GM12878 (cell line): ENCODE measurements around the gene ARHGAP5. TPM values are rescaled to one million over a fixed set of nuclear protein-coding genes. Genes with fewer than 3 reads are reported as not detected.

Experiments used
- ATAC-seq: fragments of 200-7000 bp; cut with Tn5 transposase; 3 replicates; pipeline ENCODE4 v1.9.1; 2020; ENCODE audit warnings: mild to moderate bottlenecking, moderate library complexity
- BruUV-seq: library from RNA; stranded (reverse); fragments of 400-500 nt; replicated peaks from 2 replicates; lab custom pipeline; 2021; lab: Mats Ljungman, UMichigan
- CTCF ChIA-PET: fragments of 300-600 bp; sonication (Branson Sonifier 250); formaldehyde crosslinking; extraction: SDS; loops from one replicate; lab custom pipeline; 2021; ENCODE audit warnings: inconsistent platforms; lab: Yijun Ruan, JAX
- POLR2A ChIA-PET: fragments of 350-600 bp; formaldehyde crosslinking; extraction: SDS; loops from one replicate; lab custom pipeline; 2021; ENCODE audit warnings: inconsistent platforms; lab: Charles Lee
- RAD21 ChIA-PET: fragments of 300-600 bp; sonication (Branson Sonifier 250); formaldehyde crosslinking; loops from one replicate; lab custom pipeline; 2023; ENCODE audit warnings: antibody characterized with exemption; ENCODE audit not compliant: unreplicated experiment; lab: Charles Lee
- SMC1A ChIA-PET: fragments of 300-600 bp; sonication (Branson Sonifier 250); formaldehyde crosslinking; loops from one replicate; lab custom pipeline; 2023; ENCODE audit not compliant: unreplicated experiment, uncharacterized antibody; lab: Charles Lee
- DNase-seq: peaks from one replicate; pipeline ENCODE4 v3.0.0-alpha.2; 2011; ENCODE audit warnings: low read depth, low spot score
- FAIRE-seq: peaks from 3 replicates; lab custom pipeline; 2011; peaks lifted over from hg19 to GRCh38; lab: Jason Lieb, UNC
- H2AFZ ChIP-seq: 2 replicates; pipeline ENCODE4 v1.6.0; 2011; ENCODE audit warnings: low read depth, low read length, control low read depth; ENCODE audit not compliant: control insufficient read depth
- H3K27ac ChIP-seq: 2 replicates; pipeline ENCODE4 v1.5.1; 2011; ENCODE audit warnings: control low read depth; ENCODE audit not compliant: control insufficient read depth, insufficient read depth
- H3K27me3 ChIP-seq, 2 experiments: replicated peaks in 1 of 2; 2 replicates each; pipeline versions ENCODE4 v1.6.0 to v1.6.1; 2011; ENCODE audit warnings: low read length in 1 of 2; ENCODE audit not compliant: control insufficient read depth in 2 of 2, insufficient read depth in 2 of 2
- H3K36me3 ChIP-seq, 2 experiments: 2 replicates each; pipeline ENCODE4 v1.5.1; 2011; ENCODE audit warnings: low read length in 1 of 2; ENCODE audit not compliant: control insufficient read depth in 2 of 2, insufficient read depth in 2 of 2
- H3K4me1 ChIP-seq: 2 replicates; pipeline ENCODE4 v1.6.1; 2011; ENCODE audit warnings: mild to moderate bottlenecking, low read length, moderate library complexity, mixed read lengths; ENCODE audit not compliant: control insufficient read depth, insufficient read depth
- H3K4me2 ChIP-seq: 2 replicates; pipeline ENCODE4 v1.6.0; 2011; ENCODE audit warnings: control low read depth; ENCODE audit not compliant: control insufficient read depth, insufficient read depth
- H3K4me3 ChIP-seq: fragments of 200-600 bp; sonication (generic); 2 replicates; pipeline ENCODE4 v1.5.1; 2016
- H3K79me2 ChIP-seq: 2 replicates; pipeline ENCODE4 v1.6.0; 2011; ENCODE audit warnings: low read length; ENCODE audit not compliant: control insufficient read depth, insufficient read depth
- H3K9ac ChIP-seq: 2 replicates; pipeline ENCODE4 v1.8.0; 2011; ENCODE audit warnings: low read length, control low read depth, mixed read lengths; ENCODE audit not compliant: control insufficient read depth, insufficient read depth
- H3K9me3 ChIP-seq: replicated peaks from 3 replicates; pipeline ENCODE4 v1.5.1; 2011; ENCODE audit warnings: mild to moderate bottlenecking, low read length; ENCODE audit not compliant: control insufficient read depth, insufficient read depth
- H4K20me1 ChIP-seq: 2 replicates; pipeline ENCODE4 v1.6.0; 2011; ENCODE audit not compliant: control insufficient read depth, insufficient read depth
- BACH1 ChIP-seq: fragments of 450-650 bp; IDR thresholded peaks from 2 replicates; pipeline ENCODE4 v1.6.1; 2017; ENCODE audit warnings: mild to moderate bottlenecking, borderline replicate concordance
- EP300 ChIP-seq, 2 experiments: fragments of 150-350 bp in 1 of 2; IDR thresholded peaks; 2 replicates each; pipeline ENCODE4 v1.6.1; 2011 to 2012; ENCODE audit warnings: low read depth in 2 of 2, low read length in 2 of 2, borderline replicate concordance in 1 of 2, improper control_type of control experiment in 1 of 2, inconsistent platforms in 1 of 2; ENCODE audit not compliant: control insufficient read depth in 1 of 2
- IRF4 ChIP-seq: IDR thresholded peaks from 2 replicates; pipeline ENCODE4 v1.6.1; 2011; ENCODE audit warnings: low read depth, low read length
- JUND ChIP-seq: IDR thresholded peaks from 2 replicates; pipeline ENCODE4 v1.6.1; 2012; ENCODE audit warnings: low read depth, mild to moderate bottlenecking, low read length, improper control_type of control experiment, moderate library complexity
- KDM1A ChIP-seq: fragments of 200-600 bp; sonication (generic); IDR thresholded peaks from 2 replicates; pipeline ENCODE4 v1.6.1; 2016; ENCODE audit warnings: borderline replicate concordance
- KLF5 ChIP-seq: fragments of 450-650 bp; IDR thresholded peaks from 2 replicates; pipeline ENCODE4 v1.6.1; 2014; ENCODE audit warnings: mild to moderate bottlenecking; ENCODE audit not compliant: partially characterized antibody
- MXI1 ChIP-seq: fragments of 150-350 bp; IDR thresholded peaks from 2 replicates; pipeline ENCODE4 v1.6.1; 2011; ENCODE audit warnings: low read depth, mild to moderate bottlenecking, inconsistent platforms, low read length, improper control_type of control experiment
- NFIC ChIP-seq: IDR thresholded peaks from 2 replicates; pipeline ENCODE4 v1.6.1; 2012; ENCODE audit warnings: low read depth, mild to moderate bottlenecking, inconsistent platforms, low read length, moderate library complexity
- SKIL ChIP-seq: fragments of 450-650 bp; IDR thresholded peaks from 2 replicates; pipeline ENCODE4 v1.6.1; 2017; ENCODE audit warnings: mild to moderate bottlenecking, low read depth, inconsistent platforms; ENCODE audit not compliant: poor library complexity, severe bottlenecking
- SMC3 ChIP-seq: IDR thresholded peaks from 2 replicates; pipeline ENCODE4 v1.6.1; 2011; ENCODE audit warnings: low read length, improper control_type of control experiment, borderline replicate concordance
- SPI1 ChIP-seq: IDR thresholded peaks from 2 replicates; pipeline ENCODE4 v1.6.1; 2011; ENCODE audit warnings: low read depth, mild to moderate bottlenecking, low read length, moderate library complexity, borderline replicate concordance; ENCODE audit not compliant: insufficient read depth
- ZBTB33 ChIP-seq: fragments of 450-650 bp; IDR thresholded peaks from 2 replicates; pipeline ENCODE4 v1.6.1; 2017; ENCODE audit warnings: mild to moderate bottlenecking
- ZNF592 ChIP-seq: fragments of 450-650 bp; IDR thresholded peaks from 2 replicates; pipeline ENCODE4 v1.6.1; 2017; ENCODE audit warnings: mild to moderate bottlenecking, moderate library complexity
- WGBS: methylation state at CpG from one replicate; pipeline ENCODE4 v1.1.6; 2016; ENCODE audit warnings: low lambda C conversion rate; ENCODE audit not compliant: insufficient replicate concordance, insufficient coverage; ENCODE audit errors: missing lambda C conversion rate; 5-methylcytosine and 5-hydroxymethylcytosine counted together
- in situ Hi-C: fragments of 300-500 bp; cut with MboI; formaldehyde crosslinking; loops from 9 replicates; pipeline ENCODE4 v1.14.3; 2018; ENCODE audit warnings: mixed read lengths
- intact Hi-C: fragments of 100-400 bp; cut with micrococcal nuclease; formaldehyde crosslinking; loops from one replicate; pipeline ENCODE4 v1.14.2; 2022; ENCODE audit not compliant: unreplicated experiment
- polyA plus RNA-seq, 11 experiments: library from polyadenylated mRNA; depleted of rRNA in 4 of 11; unstranded in 6 of 11; stranded (reverse) in 5 of 11; fragments of >200 nt; fragmentation: Nextera tagmentation in 4 of 11; fragmentation: Illumina TruSeq in 1 of 11; extraction: Ambion mirVana in 4 of 11; extraction: Trizol in 1 of 11; gene quantifications; 1 replicate in 1 of 11; 2 replicates in 10 of 11; pipeline versions ENCODE4 v1.2.1 to v1.2.3, GENCODE V29; 2011 to 2016; ENCODE audit warnings: inconsistent platforms in 2 of 11, missing spikeins in 2 of 11, low read depth in 1 of 11
- total RNA-seq, 4 experiments: library from RNA; depleted of rRNA in 3 of 4; stranded (reverse); fragments of >200 nt in 3 of 4; fragmentation: Illumina TruSeq in 1 of 4; extraction: Trizol in 1 of 4; gene quantifications; 2 replicates each; pipeline versions ENCODE4 v1.2.1 to v1.2.3, GENCODE V29; 2013 to 2021

Gene ARHGAP5
- total and polyA plus RNA-seq, 10 of the 15 experiments (the other 5 are each of a cell fraction or from before 2014, with no cell fraction given), result 0.91 to 19.6 (median 7.2) TPM

GRCh38 chr14:32134448-32135097, 57.5 kb downstream of the ARHGAP5 start:
- DNase-seq (no peak), FAIRE-seq (no peak), ATAC-seq (no peak)
- H4K20me1 ChIP-seq, result no peaks in the 10 kb centered on the region
- no peaks in the 10 kb centered on the region for H3K79me2 ChIP-seq
- in situ Hi-C loops, result no loop called here
- intact Hi-C loops, result no loop called here
- BruUV-seq, result no TSS peak
- H2AFZ ChIP-seq, result no peak overlapping the region
- ChIA-PET CTCF (no interaction called here), RAD21 (no interaction called here), SMC1A (interaction anchor here (0.7 kb wide), 1 partner anchor 23 kb away, joined by 3 read pairs; no protein-coding TSS in a partner anchor), POLR2A (no interaction called here)
- no peak overlapping the region for H3K27ac ChIP-seq
- no peaks in the 10 kb centered on the region for H3K27me3 ChIP-seq
- H3K36me3 ChIP-seq, result no peaks in the 10 kb centered on the region
- 74% methylated on average over 3 of the region's 3 CpGs for WGBS
- H3K9ac ChIP-seq, result no peak overlapping the region
- H3K4me2 ChIP-seq, result no peak overlapping the region
- H3K4me3 ChIP-seq, result no peak overlapping the region
- H3K4me1 ChIP-seq, result no peaks in the 10 kb centered on the region
- H3K9me3 ChIP-seq, result peaks cover 2% of the 10 kb centered on the region; the same call in 1 of the 3 replicates
- TF ChIP-seq NFIC (no peak), SMC3 (no peak), BACH1 (no peak), ZNF592 (no peak), KLF5 (no peak), IRF4 (no peak), ZBTB33 (no peak), MXI1 (no peak), SPI1 (no peak), EP300 (IDR thresholded peaks at IDR 0.05; ENCODE audit: borderline replicate concordance in 1 of 2, control insufficient read depth in 1 of 2, low read depth in 2 of 2, low read length in 2 of 2) (no peak), JUND (no peak), KDM1A (no peak), SKIL (no peak)
